CD1c-positive myeloid dendritic cell (primary cell): ENCODE results near the gene INTS12.

Experiments
- DNase-seq: peaks from one replicate; pipeline ENCODE4 v3.0.0-alpha.2; 2016; ENCODE audit errors: extremely low spot score

INTS12 gene

DNA sequence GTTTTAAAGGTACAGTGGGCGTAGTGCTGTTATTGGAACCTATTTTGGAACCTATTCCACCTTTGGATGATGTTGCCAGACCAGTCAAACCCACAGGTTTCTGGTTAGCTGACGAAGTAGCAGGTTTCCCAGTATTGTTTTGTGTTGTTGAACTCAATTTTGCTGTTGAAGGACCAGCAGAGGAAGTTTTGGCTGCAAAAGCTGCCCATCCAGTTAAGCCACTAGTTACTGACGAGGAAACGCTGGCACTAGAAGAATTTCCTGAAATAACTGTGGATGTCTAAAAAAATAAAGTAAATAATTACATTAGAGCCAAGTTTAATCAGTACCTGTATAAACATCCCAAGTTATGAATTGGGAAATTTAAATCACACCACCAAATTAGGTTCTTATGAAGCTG, 25.5 kb downstream of the INTS12 start:
- DNase-seq, result no peak

DNA sequence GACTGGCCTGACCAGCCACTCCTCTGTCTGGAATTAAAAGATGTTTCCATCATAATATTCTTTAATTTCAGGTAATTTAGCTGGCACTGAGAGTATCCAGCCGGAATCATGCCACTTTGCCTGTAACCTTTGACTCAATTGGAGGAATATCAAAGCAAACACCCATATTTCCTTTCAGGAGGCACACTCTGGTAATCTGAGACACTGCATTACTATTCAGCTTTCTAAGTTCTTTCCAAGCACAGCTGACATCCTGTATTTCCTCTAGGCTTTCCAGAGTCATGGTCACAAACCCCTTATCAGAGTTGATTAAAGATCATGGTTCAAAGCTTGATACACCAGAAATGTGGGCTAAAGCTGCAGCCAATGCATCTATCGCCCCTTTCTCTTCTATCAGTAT, 29.3 kb downstream of the INTS12 start:
- DNase-seq, result no peak

DNA sequence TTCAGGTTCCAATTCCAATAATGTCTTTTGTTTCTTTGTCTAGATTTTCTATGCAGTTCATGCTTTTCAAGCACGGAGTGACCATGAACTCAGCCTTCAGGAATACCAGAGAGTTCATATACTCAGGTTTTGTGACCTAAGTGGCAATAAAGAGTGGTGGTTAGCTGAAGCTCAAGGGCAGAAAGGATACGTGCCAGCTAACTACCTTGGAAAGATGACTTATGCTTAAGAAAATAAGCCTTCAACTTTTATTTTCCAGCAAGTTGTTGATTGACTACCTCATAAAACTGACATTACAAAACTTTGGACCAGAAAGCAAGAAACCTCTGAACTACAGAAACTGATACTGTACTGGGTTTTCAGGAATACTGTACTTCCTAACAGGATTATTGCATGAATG, 30.8 kb downstream of the INTS12 start:
- DNase-seq, result no peak

DNA sequence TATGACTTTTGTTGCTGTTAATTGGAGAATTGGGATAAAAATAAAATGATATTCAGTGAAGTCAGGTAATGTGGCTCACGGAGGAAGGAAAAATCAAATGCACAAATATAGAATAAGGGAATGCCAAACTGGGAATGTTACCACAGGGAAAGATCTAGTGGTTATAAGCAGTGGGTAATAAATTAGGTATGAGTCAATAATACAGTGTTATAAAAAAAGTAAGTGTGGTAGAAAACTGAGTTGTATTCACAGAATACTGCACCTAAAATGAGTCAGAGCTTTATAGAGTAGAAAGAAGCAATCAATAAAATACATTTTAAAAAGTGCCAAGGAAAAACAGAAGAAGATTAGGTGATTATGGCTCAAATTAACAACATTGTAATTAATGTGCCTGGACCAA, 34.5 kb downstream of the INTS12 start:
- DNase-seq, result no peak

DNA sequence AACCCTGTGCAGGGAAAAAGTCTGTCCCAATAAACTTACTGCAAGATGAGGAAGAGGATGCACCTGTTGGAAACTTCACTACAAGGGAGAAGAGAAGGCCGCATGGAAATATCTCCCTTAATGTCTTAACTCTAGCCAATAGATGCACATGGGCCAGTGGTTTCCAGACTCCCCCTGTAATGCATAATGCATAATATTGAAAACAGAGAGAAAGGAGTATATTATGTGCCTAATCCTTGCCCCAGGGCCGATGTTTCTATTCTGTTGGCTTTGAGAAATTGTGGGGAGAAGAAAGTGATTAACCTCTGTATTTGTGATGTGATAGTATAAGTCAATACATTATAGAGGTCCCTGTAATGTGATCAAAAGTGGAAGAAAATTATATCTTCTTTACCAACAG, 37.2 kb downstream of the INTS12 start:
- DNase-seq, result no peak

DNA sequence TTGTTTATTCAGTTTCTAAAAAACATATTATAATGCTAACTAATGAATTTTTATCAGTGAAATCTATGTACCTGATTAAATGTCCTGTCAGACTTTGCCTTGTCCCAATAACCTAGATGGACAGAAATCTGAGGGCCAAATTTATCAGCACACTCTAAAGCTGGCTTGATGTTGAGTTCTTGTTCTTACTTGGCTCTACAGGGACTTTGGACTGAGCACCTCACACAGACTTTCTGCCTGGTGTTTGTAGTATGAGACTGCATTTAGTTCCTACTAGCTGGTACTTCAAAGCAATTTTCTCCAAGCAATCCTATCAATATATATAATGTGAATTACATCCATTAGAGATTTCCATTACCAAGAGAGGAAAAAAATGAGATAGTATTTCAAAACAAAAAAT, 37.8 kb downstream of the INTS12 start:
- no peak for DNase-seq

DNA sequence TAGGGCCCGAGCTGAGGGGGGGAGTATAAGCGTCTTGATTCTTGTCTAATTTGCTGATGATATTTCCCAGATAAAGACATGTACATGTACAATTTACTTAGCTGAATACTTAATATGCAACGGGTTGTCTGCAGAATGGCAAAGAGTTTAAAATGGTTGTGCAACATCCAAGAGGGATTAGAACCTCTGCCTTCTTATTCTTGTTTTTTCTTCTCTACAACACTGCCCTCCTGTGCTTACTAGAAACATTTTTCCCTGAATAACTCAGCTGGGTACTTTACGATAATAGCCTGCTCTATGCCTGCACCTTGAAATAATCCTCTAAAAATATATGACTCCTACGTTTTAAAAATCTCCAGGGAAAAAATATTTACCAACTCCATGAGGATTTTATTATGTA, 41.8 kb downstream of the INTS12 start:
- no peak for DNase-seq

DNA sequence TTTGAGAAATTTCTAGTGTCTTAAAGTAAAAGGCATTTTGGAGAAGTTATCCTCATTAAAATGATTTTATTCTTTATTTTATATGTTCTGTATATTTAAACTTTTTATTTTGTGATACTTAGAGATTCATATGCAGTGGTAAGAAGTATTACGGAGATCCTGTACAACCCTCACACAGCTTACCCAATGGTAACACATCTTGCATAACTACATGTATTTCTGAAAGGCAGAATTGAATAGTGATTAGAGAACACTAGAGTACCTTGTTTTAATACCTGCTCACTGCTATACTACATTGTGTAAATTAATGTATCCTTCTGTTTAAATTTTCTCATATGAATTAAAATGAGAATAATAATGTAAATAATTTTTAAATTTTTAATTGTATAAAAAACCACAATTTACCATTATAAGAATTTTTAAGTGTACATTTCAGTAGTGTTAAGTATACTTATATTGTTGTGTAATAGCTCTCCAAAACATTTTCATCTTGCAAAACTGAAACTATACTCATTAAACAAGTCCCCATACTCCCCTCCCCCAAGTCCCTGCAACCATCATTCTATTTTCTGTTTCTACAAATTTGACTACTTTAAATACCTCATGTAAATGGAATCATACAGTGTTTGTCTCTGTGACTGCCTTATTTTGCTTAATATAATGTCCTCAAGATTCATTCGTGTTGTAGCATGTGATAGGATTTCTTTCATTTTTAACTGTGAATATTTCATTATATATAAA, 45.4 kb downstream of the INTS12 start:
- no peak for DNase-seq

DNA sequence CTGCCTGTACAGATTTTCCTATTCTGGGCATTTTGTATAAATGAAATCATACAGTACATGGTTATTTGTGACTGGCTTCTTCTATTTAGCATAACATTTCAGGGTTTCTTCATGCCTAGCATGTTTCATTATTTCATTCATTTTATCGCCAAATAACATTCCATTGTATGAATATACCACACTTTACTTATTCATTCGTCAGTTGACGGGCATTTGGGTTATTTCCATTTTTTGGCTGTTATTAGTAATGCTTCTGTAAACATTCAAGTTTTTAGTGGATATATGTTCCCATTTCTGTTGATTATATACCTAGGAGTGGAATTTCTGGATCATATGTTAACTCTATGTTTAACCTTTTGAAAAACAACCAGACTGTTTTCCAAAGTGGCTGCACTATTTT, 47.5 kb downstream of the INTS12 start:
- DNase-seq, result no peak

DNA sequence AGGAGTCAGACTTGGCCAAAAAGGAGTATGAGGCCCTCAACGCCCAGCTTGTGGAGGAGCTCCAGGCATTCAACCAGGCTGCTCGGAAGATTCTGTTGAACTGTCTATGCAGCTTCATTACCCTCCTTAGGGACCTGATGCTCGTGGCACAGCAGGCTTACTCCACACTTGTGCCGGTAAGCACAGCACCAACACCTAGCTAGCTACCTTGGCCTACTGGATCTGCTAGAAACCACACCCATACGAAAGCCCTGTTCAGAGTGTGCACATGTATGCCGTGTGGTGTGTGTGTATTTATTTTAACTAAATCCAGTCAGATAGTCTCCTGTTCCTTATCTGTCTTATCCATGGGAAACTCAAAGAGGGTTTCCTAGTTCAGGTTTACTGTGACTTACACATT, 49.3 kb downstream of the INTS12 start:
- no peak for DNase-seq

DNA sequence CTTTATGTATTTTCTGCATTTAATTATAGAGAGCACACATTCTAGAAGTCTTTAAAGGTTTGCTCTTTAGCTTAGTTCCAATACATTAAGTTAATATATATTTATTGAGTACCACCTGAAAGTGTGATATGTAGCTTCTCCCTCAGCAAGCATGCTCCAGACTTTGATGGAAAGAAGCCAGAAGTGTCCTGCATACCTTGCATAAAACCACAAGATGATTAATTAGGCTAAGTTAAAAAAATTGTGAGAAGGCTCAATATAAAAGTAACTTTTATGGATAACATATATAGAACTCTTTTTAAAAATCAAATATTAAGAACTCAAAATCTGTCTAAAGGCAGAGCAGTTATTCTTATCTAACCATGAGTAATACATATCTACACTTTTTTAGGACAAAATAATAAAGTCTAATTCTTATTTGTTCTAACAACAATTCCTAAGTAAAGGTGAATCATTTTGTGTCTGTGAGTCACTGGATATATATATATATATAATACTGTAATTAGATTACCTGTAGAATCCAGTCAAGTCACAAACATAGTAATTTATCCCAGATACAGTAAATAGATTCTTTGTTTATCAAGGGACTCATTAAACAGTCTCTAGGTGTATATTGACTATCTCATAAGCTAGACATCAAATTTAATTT, 51.2 kb downstream of the INTS12 start:
- no peak for DNase-seq

DNA sequence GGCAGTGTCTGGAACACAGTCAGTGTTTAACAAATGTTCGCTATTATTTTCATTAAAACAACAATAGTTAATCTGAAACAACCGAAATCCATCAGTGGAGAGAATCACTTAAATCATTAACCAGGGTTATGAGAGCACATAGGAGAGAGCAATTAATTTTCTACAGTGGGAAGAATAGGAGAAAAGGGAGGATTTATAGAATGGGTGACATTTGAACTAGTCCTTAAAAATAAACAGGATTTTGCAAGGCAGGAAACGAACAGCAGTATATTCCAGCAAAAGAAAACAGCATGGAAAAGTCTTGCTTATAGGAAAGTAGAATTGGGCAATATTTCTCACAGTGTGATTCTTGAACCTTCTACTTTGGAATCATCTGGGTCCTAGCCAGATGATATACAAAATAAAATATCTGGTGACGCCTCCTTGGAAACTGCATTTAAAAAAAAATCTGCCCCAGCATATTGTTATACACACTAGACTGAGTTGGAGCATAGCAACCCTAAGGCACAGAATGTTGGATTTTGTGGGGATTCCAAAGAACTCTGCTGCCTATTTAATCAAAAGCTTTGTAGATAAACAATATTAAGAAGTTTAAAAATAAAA, 56.1 kb downstream of the INTS12 start:
- no peak for DNase-seq

DNA sequence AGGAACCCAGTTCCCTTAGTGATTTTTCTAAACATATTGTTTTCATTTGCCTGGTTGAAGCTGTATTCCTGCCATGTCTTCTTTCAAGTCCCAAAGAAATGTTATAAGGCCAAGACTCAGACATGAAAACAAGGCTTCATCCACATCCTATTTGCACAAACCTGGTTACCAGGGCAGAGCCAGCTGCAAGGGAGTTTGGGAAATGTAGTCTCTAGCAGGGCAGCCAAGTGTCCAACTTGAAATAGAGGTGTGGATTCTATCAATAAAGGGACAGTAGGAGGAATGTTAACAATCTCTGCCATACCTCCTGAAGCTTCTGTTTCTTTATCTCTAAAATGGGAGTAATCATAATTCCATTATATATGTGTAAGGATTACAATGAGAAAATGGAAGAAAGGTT, 56.6 kb downstream of the INTS12 start:
- DNase-seq, result no peak

DNA sequence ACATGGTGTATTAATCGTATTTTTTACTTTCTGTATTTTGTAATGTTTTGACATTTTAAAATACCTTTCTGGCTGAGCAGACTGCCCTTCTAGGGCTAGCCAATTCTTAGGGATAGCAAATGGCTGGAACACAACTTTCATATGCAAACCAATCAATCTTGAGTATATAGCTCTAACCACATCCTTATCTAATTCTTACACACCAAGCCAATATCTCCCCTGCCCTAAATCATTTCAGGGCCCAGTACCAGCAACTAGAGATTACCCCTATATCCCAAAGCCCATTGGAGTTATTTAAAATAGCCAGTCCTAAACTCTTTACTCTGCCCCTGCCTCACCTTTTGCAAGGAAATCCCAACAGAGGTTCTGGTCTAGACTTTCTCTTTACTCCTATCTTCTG, 58.3 kb downstream of the INTS12 start:
- no peak for DNase-seq

DNA sequence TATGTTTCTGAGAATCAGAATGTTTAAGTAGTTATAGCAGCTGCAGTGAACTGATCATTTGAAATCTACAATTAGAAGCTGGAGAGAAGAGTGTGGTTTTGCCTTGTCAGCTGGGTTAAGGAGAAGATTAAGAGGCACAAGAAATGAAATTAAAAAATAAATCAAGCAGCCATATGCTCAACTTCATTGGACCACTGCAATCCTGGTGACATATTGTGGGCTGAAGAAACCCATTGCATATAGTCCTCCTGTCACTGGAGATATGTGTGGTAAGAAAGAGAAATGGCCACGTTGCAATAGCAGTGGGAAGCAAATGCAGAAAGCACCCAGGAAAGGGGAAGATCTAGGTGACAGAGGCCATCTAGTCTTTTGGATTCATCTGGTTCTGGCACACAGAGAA, 63.0 kb downstream of the INTS12 start:
- no peak for DNase-seq

DNA sequence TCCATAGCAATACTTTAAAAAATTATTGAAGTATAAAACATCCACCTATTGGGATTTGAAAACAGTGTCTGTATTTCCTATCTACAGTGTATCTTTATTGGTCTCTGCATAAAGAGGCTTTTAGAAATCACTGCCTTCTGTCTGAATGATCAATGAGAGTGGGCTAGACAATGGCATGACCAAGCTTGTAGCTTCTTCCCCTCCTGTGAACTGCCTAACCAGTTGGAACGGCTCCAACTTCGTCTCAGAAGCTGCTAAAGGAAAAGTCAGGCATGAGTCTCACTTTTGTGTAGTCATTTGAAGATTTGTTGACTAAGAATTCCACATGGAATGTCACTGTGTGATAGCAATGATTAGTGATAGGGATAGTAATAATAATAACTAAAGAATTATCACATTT, 64.2 kb downstream of the INTS12 start:
- no peak for DNase-seq

DNA sequence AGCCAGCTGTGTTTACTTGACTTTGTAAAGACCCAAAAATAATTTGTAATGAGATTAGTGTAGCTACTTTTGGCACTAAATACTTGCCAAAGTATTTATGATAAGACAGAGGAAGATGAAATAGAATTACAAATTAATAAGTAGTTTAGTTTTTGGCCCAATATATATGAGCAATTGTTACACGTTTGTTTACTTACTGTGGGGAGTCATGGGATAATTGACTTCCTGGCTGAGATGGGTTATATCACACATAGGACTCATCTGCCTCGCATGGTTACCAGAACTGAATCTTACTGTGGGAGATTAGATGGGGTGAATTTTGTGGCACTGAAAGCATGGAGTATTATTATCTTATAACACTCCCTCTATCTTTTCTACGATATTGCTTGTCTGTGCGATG, 66.6 kb downstream of the INTS12 start:
- no peak for DNase-seq

DNA sequence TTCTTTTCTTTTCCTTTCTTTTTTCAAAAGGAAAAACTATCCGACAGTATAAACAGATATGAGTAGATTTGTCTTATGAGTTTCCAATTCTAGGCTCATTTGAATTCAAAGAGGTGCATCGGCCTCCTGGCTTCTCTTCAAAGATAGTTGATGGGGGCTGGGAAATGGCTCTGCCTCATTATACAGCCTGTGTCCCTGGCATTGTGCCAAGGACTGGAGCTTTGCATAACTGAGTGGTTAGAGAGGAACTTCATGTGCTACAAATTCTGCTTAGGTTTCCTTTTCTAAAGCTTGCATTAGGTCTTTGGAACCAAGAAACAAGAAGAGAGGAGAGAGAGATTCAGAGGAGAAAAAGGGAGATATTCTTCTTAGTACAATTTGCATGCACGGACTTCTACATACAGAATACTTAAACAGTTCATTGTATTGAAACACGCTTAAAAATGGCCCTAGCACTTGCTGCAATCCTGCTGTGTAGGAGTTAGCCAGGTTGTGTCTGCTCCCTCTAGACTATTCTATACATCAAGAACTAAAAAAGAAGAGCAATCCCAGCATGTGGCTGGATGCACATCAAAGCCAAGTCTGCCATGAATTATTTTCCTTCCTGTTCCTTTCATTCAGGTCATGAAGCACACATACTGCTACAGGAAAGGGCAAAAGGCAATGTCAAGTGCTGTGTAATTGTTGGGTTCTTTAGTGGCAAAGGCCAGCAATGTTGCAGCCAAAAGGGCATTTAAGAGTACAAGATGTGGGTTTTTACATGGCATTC, 70.9 kb downstream of the INTS12 start:
- peak; percentile 2 for DNase-seq

DNA sequence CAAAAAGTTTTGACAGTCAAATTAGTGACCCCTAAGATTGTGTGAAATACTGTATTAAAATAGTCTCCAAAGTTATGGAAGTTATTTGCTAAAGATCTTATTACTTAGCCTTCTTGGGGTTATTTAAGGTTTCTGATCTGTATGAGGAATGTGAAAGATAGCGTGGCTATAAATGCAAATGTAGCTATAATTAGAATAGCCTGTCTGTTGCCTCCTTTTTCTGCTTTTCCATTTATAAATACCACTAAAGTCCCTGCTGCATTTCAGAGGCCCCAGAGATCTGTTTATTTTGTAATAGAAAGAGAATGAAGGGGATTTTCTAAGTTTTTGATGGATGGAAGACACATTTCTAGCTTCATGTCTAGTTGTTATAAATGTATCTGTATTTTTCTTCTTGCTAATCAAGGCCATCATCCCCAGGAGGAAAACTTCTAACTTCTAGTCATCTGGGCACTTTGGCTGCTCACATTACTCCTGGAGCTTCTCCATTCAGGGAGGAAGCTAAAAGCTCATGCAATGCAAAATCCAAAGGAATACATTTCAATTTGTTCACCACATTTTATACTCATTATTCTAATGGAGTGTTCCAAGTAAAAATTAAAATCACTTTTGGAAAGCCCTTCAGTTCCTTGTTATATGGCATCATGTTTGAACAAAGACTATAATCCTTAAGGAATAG, 73.9 kb downstream of the INTS12 start:
- DNase-seq, result no peak

DNA sequence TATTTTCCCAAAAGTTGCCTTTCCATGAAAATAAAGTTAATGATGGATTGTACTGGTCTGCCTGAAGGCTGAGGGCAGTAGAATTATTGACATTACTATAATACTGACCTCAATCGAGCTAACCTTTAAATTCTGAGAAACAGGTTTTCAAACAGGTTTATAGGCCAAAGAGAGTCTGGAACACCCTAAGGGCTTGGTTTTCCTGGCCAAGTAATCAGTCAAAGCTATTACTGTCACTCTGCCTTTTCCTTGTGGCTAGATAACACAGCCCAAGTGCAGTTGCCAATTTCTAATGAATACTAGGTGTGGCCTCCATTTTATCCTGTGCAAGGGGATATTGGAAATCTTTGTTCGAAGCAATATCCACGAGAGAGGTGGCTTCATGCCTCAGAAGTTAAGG, 75.2 kb downstream of the INTS12 start:
- DNase-seq, result no peak
